Measurements from ENCODE around the gene PPP2R5A.

The PPP2R5A gene

GRCh38 chr1:212295579-212295978 lies 10.4 kb downstream of the PPP2R5A start:
- H3K9me2 ChIP-seq (replicated peaks; ENCODE audit: insufficient read depth, low read length): no peaks in the 10 kb centered on the region
- no peaks in the 10 kb centered on the region for H3F3A ChIP-seq (ENCODE audit: insufficient read depth, low read length)
- no peak overlapping the region for H2AFZ ChIP-seq (ENCODE audit: low read length)
- peaks cover 79% of the 10 kb centered on the region for H3K79me2 ChIP-seq (ENCODE audit: low read length)
- no peak for DNase-seq
- H3K27ac ChIP-seq (ENCODE audit: low read length): no peak overlapping the region
- H3K9me3 ChIP-seq (replicated peaks; ENCODE audit: insufficient read depth, low read length): no peaks in the 10 kb centered on the region
- peaks cover 7% of the 10 kb centered on the region; the same call in 1 of the 2 replicates for H3K4me1 ChIP-seq (ENCODE audit: low read length)
- H3K4me2 ChIP-seq (ENCODE audit: low read depth, low read length): no peak overlapping the region
- H3K4me3 ChIP-seq (ENCODE audit: low read length): no peak overlapping the region
- no peak for TF ChIP-seq EZH2 (optimal IDR thresholded peaks at IDR 0.05; ENCODE audit: low read depth, low read length)
- TF ChIP-seq EZH2phosphoT487 (IDR thresholded peaks at IDR 0.05; ENCODE audit: low read length): no peak
- no peak for TF ChIP-seq CTCF (IDR thresholded peaks at IDR 0.05; ENCODE audit: low read length)
- peaks cover 10% of the 10 kb centered on the region; the same call in 1 of the 2 replicates for H4K20me1 ChIP-seq (ENCODE audit: insufficient read depth, low read length)
- H3K9ac ChIP-seq (ENCODE audit: low read length): no peak overlapping the region
- no peaks in the 10 kb centered on the region for H3K27me3 ChIP-seq (replicated peaks; ENCODE audit: insufficient read depth, low read length)
- H3K36me3 ChIP-seq (replicated peaks; ENCODE audit: insufficient read depth, low read length): no peaks in the 10 kb centered on the region

- Histone ChIP-seq H3K27ac (ENCODE audit: low read length) (no peak overlapping the region), H3K79me2 (ENCODE audit: low read length) (peaks cover 77% of the 10 kb centered on the region), H3K4me2 (ENCODE audit: low read depth, low read length) (no peak overlapping the region), H3K9me2 (replicated peaks; ENCODE audit: insufficient read depth, low read length) (no peaks in the 10 kb centered on the region), H3K9me3 (replicated peaks; ENCODE audit: insufficient read depth, low read length) (no peaks in the 10 kb centered on the region), H3K9ac (ENCODE audit: low read length) (no peak overlapping the region), H3F3A (ENCODE audit: insufficient read depth, low read length) (no peaks in the 10 kb centered on the region), H3K36me3 (replicated peaks; ENCODE audit: insufficient read depth, low read length) (no peaks in the 10 kb centered on the region), H3K4me1 (ENCODE audit: low read length) (0 out of 2 replicates have a peak, but pooled peaks cover 3% of the 10 kb centered on the region), H2AFZ (ENCODE audit: low read length) (no peak overlapping the region), H4K20me1 (ENCODE audit: insufficient read depth, low read length) (peaks cover 10% of the 10 kb centered on the region; the same call in 1 of the 2 replicates), H3K4me3 (ENCODE audit: low read length) (no peak overlapping the region), H3K27me3 (replicated peaks; ENCODE audit: insufficient read depth, low read length) (no peaks in the 10 kb centered on the region)
- no peak for TF ChIP-seq EZH2phosphoT487 (IDR thresholded peaks at IDR 0.05; ENCODE audit: low read length)
- TF ChIP-seq CTCF (IDR thresholded peaks at IDR 0.05; ENCODE audit: low read length): no peak
- no peak for TF ChIP-seq EZH2 (optimal IDR thresholded peaks at IDR 0.05; ENCODE audit: low read depth, low read length)
- no peak for DNase-seq
These were observed 12.1 kb downstream of the PPP2R5A start for GRCh38 chr1:212297338-212297737.

GRCh38 chr1:212301580-212301979 lies 16.4 kb downstream of the PPP2R5A start:
- no peak for DNase-seq
- no peak overlapping the region for H3K4me3 ChIP-seq (ENCODE audit: low read length)
- no peak overlapping the region for H3K4me2 ChIP-seq (ENCODE audit: low read depth, low read length)
- H3K27me3 ChIP-seq (replicated peaks; ENCODE audit: insufficient read depth, low read length): no peaks in the 10 kb centered on the region
- H3K36me3 ChIP-seq (replicated peaks; ENCODE audit: insufficient read depth, low read length): no peaks in the 10 kb centered on the region
- H3K9me2 ChIP-seq (replicated peaks; ENCODE audit: insufficient read depth, low read length): no peaks in the 10 kb centered on the region
- H3K9ac ChIP-seq (ENCODE audit: low read length): no peak overlapping the region
- no peaks in the 10 kb centered on the region for H3K9me3 ChIP-seq (replicated peaks; ENCODE audit: insufficient read depth, low read length)
- TF ChIP-seq EZH2 (optimal IDR thresholded peaks at IDR 0.05; ENCODE audit: low read depth, low read length): no peak
- TF ChIP-seq EZH2phosphoT487 (IDR thresholded peaks at IDR 0.05; ENCODE audit: low read length): no peak
- no peak for TF ChIP-seq CTCF (IDR thresholded peaks at IDR 0.05; ENCODE audit: low read length)
- no peak overlapping the region for H3K27ac ChIP-seq (ENCODE audit: low read length)
- H3K4me1 ChIP-seq (ENCODE audit: low read length): no peaks in the 10 kb centered on the region
- H4K20me1 ChIP-seq (ENCODE audit: insufficient read depth, low read length): peaks cover 7% of the 10 kb centered on the region; the same call in 1 of the 2 replicates
- H3F3A ChIP-seq (ENCODE audit: insufficient read depth, low read length): no peaks in the 10 kb centered on the region
- H3K79me2 ChIP-seq (ENCODE audit: low read length): peaks cover 69% of the 10 kb centered on the region
- no peak overlapping the region for H2AFZ ChIP-seq (ENCODE audit: low read length)
